A549 (cell line): ENCODE results near the gene CPT1B.

Source experiments
- BHLHE40 ChIP-seq: IDR thresholded peaks from 2 replicates; pipeline ENCODE4 v1.6.1; 2012; ENCODE audit warnings: low read depth, low read length, inconsistent platforms
- EP300 ChIP-seq, 2 experiments: fragments of >200 bp; sonication (Bioruptor Twin); formaldehyde crosslinking; IDR thresholded peaks; 2 replicates in 1 of 2; 3 replicates in 1 of 2; pipeline ENCODE4 v1.6.1; 2016 to 2017
- GATA3 ChIP-seq: IDR thresholded peaks from 2 replicates; pipeline ENCODE4 v1.6.1; 2012; ENCODE audit warnings: borderline replicate concordance
- JUN ChIP-seq, 2 experiments: fragments of >200 bp; sonication (Bioruptor Twin); formaldehyde crosslinking; IDR thresholded peaks; 2 replicates in 1 of 2; 3 replicates in 1 of 2; pipeline ENCODE4 v1.6.1; 2016 to 2017
- KDM1A ChIP-seq: fragments of 200-600 bp; sonication (generic); IDR thresholded peaks from 2 replicates; pipeline ENCODE4 v1.6.1; 2016; ENCODE audit warnings: low read depth, mild to moderate bottlenecking
- MAZ ChIP-seq: fragments of 150-350 bp; IDR thresholded peaks from 2 replicates; pipeline ENCODE4 v1.6.1; 2014; ENCODE audit warnings: antibody characterized with exemption, low read depth, low read length, borderline replicate concordance
- MYC ChIP-seq: IDR thresholded peaks from 2 replicates; pipeline ENCODE4 v1.6.1; 2012; ENCODE audit warnings: mild to moderate bottlenecking, inconsistent platforms, low read length, improper control_type of control experiment, borderline replicate concordance
- POLR2A ChIP-seq: IDR thresholded peaks from 2 replicates; pipeline ENCODE4 v1.6.1; 2012; ENCODE audit warnings: mild to moderate bottlenecking, low read length
- RAD21 ChIP-seq, 2 experiments: fragments of >200 bp in 1 of 2; sonication (Bioruptor Twin) in 1 of 2; formaldehyde crosslinking in 1 of 2; IDR thresholded peaks in 1 of 2; conservative IDR thresholded peaks in 1 of 2; 2 replicates in 1 of 2; 3 replicates in 1 of 2; pipeline ENCODE4 v1.6.1; 2012 to 2018; ENCODE audit warnings: inconsistent platforms in 1 of 2
- RARB ChIP-seq: fragments of 250-450 bp; sonication (Bioruptor Pico); IDR thresholded peaks from 2 replicates; pipeline ENCODE4 v1.8.0; 2021; ENCODE audit warnings: mild to moderate bottlenecking, moderate library complexity
- SMC3 ChIP-seq: fragments of >200 bp; sonication (Bioruptor Twin); formaldehyde crosslinking; IDR thresholded peaks from 3 replicates; pipeline ENCODE4 v1.6.1; 2018; ENCODE audit warnings: inconsistent platforms
- TF ChIP-seq, protein P1 (sequence below): fragments of 450-650 bp; IDR thresholded peaks from 2 replicates; pipeline ENCODE4 v1.6.1; 2014; ENCODE audit warnings: antibody characterized with exemption
- TF ChIP-seq, protein P2 (sequence below): fragments of >200 bp; sonication (Bioruptor Twin); formaldehyde crosslinking; IDR thresholded peaks from 3 replicates; pipeline ENCODE4 v1.5.1; 2016

DNA sequence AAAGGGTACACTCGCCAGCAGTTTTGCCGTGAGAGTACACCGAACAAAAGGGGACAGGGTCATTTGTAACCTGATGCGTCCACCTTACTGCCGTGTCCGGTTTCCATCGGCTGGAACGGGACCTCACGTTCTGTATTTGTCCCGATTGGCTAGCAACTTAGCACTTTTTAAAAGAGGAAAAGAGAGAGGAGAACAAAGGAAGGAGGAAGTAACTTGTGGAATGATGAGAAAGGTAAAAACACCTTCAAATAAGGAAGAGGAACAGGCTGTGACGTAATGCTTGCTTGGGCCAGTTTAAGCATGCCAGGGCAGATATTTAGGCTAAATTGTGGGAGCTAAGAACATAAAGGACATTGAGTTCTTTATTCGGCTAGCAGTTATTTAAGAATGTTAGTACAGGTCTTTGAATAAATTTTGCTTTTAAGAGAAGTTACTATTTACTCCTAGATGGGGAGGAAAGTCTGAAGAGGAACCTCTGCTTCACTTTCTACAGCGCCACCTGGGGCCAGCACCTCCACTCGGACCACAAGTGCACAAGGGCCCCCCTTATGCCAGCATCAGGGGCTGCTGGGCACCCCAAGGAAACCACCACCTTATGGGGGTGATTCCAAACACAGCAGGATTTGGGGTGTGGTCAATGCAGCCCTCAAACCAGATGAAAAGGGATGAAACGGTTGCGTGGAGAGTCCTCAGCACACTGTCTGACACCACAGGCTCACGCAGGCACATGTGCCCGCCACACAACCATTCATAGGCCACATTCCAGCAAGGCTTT is 43.9 kb upstream of the CPT1B start:
- TF ChIP-seq GATA3 (no peak), MYC (no peak), EP300 (IDR thresholded peaks at IDR 0.05) (no peak), KDM1A (no peak), MAZ (no peak), BHLHE40 (no peak), RARB (no peak), JUN (IDR thresholded peaks at IDR 0.05) (no peak), RAD21 (conservative IDR thresholded peaks at IDR 0.05 in 1 of 2, IDR thresholded peaks at IDR 0.05 in 1 of 2) (no peak), POLR2A (no peak), SMC3 (no peak)
- TF ChIP-seq, protein P1, sequence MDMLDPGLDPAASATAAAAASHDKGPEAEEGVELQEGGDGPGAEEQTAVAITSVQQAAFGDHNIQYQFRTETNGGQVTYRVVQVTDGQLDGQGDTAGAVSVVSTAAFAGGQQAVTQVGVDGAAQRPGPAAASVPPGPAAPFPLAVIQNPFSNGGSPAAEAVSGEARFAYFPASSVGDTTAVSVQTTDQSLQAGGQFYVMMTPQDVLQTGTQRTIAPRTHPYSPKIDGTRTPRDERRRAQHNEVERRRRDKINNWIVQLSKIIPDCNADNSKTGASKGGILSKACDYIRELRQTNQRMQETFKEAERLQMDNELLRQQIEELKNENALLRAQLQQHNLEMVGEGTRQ: no peak
- TF ChIP-seq, protein P2, sequence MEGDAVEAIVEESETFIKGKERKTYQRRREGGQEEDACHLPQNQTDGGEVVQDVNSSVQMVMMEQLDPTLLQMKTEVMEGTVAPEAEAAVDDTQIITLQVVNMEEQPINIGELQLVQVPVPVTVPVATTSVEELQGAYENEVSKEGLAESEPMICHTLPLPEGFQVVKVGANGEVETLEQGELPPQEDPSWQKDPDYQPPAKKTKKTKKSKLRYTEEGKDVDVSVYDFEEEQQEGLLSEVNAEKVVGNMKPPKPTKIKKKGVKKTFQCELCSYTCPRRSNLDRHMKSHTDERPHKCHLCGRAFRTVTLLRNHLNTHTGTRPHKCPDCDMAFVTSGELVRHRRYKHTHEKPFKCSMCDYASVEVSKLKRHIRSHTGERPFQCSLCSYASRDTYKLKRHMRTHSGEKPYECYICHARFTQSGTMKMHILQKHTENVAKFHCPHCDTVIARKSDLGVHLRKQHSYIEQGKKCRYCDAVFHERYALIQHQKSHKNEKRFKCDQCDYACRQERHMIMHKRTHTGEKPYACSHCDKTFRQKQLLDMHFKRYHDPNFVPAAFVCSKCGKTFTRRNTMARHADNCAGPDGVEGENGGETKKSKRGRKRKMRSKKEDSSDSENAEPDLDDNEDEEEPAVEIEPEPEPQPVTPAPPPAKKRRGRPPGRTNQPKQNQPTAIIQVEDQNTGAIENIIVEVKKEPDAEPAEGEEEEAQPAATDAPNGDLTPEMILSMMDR: peak; percentile 34
